ENCODE measurements around the gene RADIL. TPM values are rescaled to one million over a fixed set of nuclear protein-coding genes. Genes with fewer than 3 reads are reported as not detected.

RADIL gene
- total RNA-seq, 1 donor from 2014 or later, result 0.86 TPM

GRCh38 chr7:4889682-4890081 lies 6.2 kb upstream of the RADIL start:
- Histone ChIP-seq H3K9ac (ENCODE audit: low read length) (no peak overlapping the region), H4K20me1 (ENCODE audit: insufficient read depth, low read length) (no peaks in the 10 kb centered on the region), H3K27ac (ENCODE audit: low read depth, low read length) (no peak overlapping the region), H3K4me3 (ENCODE audit: insufficient read depth, low read depth, low read length) (no peak overlapping the region), H3K4me2 (ENCODE audit: low read length) (no peak overlapping the region), H3K9me3 (ENCODE audit: insufficient read depth, low read depth, low read length) (no peaks in the 10 kb centered on the region), H2AFZ (ENCODE audit: low read depth, low read length) (no peak overlapping the region), H3K4me1 (ENCODE audit: insufficient read depth, low read length) (no peaks in the 10 kb centered on the region), H3K79me2 (ENCODE audit: insufficient read depth, low read length) (no peaks in the 10 kb centered on the region), H3K36me3 (ENCODE audit: insufficient read depth, low read length) (no peaks in the 10 kb centered on the region), H3K27me3 (ENCODE audit: insufficient read depth, low read length) (peaks cover 2% of the 10 kb centered on the region)
- Mint-ChIP-seq H3K27me3 (ENCODE audit: low read depth, unreplicated experiment) (peaks cover 30% of the 10 kb centered on the region), H3K36me3 (ENCODE audit: low read depth, unreplicated experiment) (peaks cover 3% of the 10 kb centered on the region), H3K9me3 (ENCODE audit: unreplicated experiment) (peaks cover 10% of the 10 kb centered on the region), H3K4me3 (ENCODE audit: unreplicated experiment) (no peak overlapping the region), H3K27ac (ENCODE audit: unreplicated experiment) (no peak overlapping the region), H3K4me1 (ENCODE audit: low read depth, unreplicated experiment) (no peaks in the 10 kb centered on the region)
- no peak for FAIRE-seq
- TF ChIP-seq EZH2 (IDR thresholded peaks at IDR 0.05; ENCODE audit: insufficient read depth, low read length), result no peak
- no peak for TF ChIP-seq CTCF (IDR thresholded peaks at IDR 0.05; ENCODE audit: insufficient read depth, low read depth, low read length)
- no peak for DNase-seq (ENCODE audit: low read depth)

GRCh38 chr7:4888161-4888560 lies 4.6 kb upstream of the RADIL start:
- H3K9me3 ChIP-seq (ENCODE audit: insufficient read depth, low read depth, low read length), result no peaks in the 10 kb centered on the region
- TF ChIP-seq CTCF (IDR thresholded peaks at IDR 0.05; ENCODE audit: insufficient read depth, low read depth, low read length) (no peak), EZH2 (IDR thresholded peaks at IDR 0.05; ENCODE audit: insufficient read depth, low read length) (no peak)
- no peaks in the 10 kb centered on the region for H3K79me2 ChIP-seq (ENCODE audit: insufficient read depth, low read length)
- H4K20me1 ChIP-seq (ENCODE audit: insufficient read depth, low read length), result no peaks in the 10 kb centered on the region
- no peak overlapping the region for H3K4me2 ChIP-seq (ENCODE audit: low read length)
- H3K4me3 ChIP-seq (ENCODE audit: insufficient read depth, low read depth, low read length), result no peak overlapping the region
- H3K27me3 ChIP-seq (ENCODE audit: insufficient read depth, low read length), result peaks cover 2% of the 10 kb centered on the region
- H3K9ac ChIP-seq (ENCODE audit: low read length), result no peak overlapping the region
- no peak overlapping the region for H3K27ac ChIP-seq (ENCODE audit: low read depth, low read length)
- H3K4me1 Mint-ChIP-seq (ENCODE audit: low read depth, unreplicated experiment), result no peaks in the 10 kb centered on the region
- no peaks in the 10 kb centered on the region for H3K36me3 ChIP-seq (ENCODE audit: insufficient read depth, low read length)
- FAIRE-seq (no peak), DNase-seq (ENCODE audit: low read depth) (no peak)
- H3K9me3 Mint-ChIP-seq (ENCODE audit: unreplicated experiment), result peaks cover 3% of the 10 kb centered on the region
- H3K36me3 Mint-ChIP-seq (ENCODE audit: low read depth, unreplicated experiment), result no peaks in the 10 kb centered on the region
- H3K27ac Mint-ChIP-seq (ENCODE audit: unreplicated experiment), result no peak overlapping the region
- no peak overlapping the region for H2AFZ ChIP-seq (ENCODE audit: low read depth, low read length)
- H3K4me1 ChIP-seq (ENCODE audit: insufficient read depth, low read length), result no peaks in the 10 kb centered on the region
- H3K4me3 Mint-ChIP-seq (ENCODE audit: unreplicated experiment), result no peak overlapping the region
- H3K27me3 Mint-ChIP-seq (ENCODE audit: low read depth, unreplicated experiment), result peaks cover 30% of the 10 kb centered on the region

GRCh38 chr7:4886671-4887070 lies 3.2 kb upstream of the RADIL start:
- Histone ChIP-seq H3K27me3 (ENCODE audit: insufficient read depth, low read length) (peaks cover 2% of the 10 kb centered on the region), H2AFZ (ENCODE audit: low read depth, low read length) (no peak overlapping the region), H3K4me2 (ENCODE audit: low read length) (no peak overlapping the region), H3K4me1 (ENCODE audit: insufficient read depth, low read length) (peaks cover 5% of the 10 kb centered on the region), H3K9me3 (ENCODE audit: insufficient read depth, low read depth, low read length) (no peaks in the 10 kb centered on the region), H4K20me1 (ENCODE audit: insufficient read depth, low read length) (no peaks in the 10 kb centered on the region), H3K27ac (ENCODE audit: low read depth, low read length) (no peak overlapping the region), H3K36me3 (ENCODE audit: insufficient read depth, low read length) (no peaks in the 10 kb centered on the region), H3K9ac (ENCODE audit: low read length) (no peak overlapping the region), H3K4me3 (ENCODE audit: insufficient read depth, low read depth, low read length) (no peak overlapping the region), H3K79me2 (ENCODE audit: insufficient read depth, low read length) (no peaks in the 10 kb centered on the region)
- H3K4me3 Mint-ChIP-seq (ENCODE audit: unreplicated experiment), result no peak overlapping the region
- TF ChIP-seq EZH2 (IDR thresholded peaks at IDR 0.05; ENCODE audit: insufficient read depth, low read length), result no peak
- TF ChIP-seq CTCF (IDR thresholded peaks at IDR 0.05; ENCODE audit: insufficient read depth, low read depth, low read length), result no peak
- no peak for DNase-seq (ENCODE audit: low read depth)
- peaks cover 37% of the 10 kb centered on the region for H3K27me3 Mint-ChIP-seq (ENCODE audit: low read depth, unreplicated experiment)
- no peak for FAIRE-seq
- peaks cover 8% of the 10 kb centered on the region for H3K4me1 Mint-ChIP-seq (ENCODE audit: low read depth, unreplicated experiment)
- H3K27ac Mint-ChIP-seq (ENCODE audit: unreplicated experiment), result no peak overlapping the region
- H3K36me3 Mint-ChIP-seq (ENCODE audit: low read depth, unreplicated experiment), result no peaks in the 10 kb centered on the region
- peaks cover 3% of the 10 kb centered on the region for H3K9me3 Mint-ChIP-seq (ENCODE audit: unreplicated experiment)
